Transverse colon (tissue), 4 donors: ENCODE results near the gene CRELD2.
A peak's percentile ranks its signal among the peaks of the same experiment; 100 is the strongest.

Source experiments
- EP300 ChIP-seq: sonication (generic); formaldehyde crosslinking; IDR thresholded peaks from one replicate; pipeline ENCODE4 v1.6.1; 2017; ENCODE audit warnings: antibody characterized with exemption, low read depth
- POLR2A ChIP-seq: fragments of 450-650 bp; IDR thresholded peaks from one replicate; pipeline ENCODE4 v1.6.1; 2016; ENCODE audit warnings: antibody characterized with exemption, mild to moderate bottlenecking, moderate library complexity
- POLR2AphosphoS5 ChIP-seq, 3 donors: sonication (generic); formaldehyde crosslinking; IDR thresholded peaks; one replicate each; pipeline ENCODE4 v1.6.1; 2016; ENCODE audit warnings: antibody characterized with exemption in 3 of 3
- TF ChIP-seq, protein P1 (sequence below), 5 experiments: fragments of 200-600 bp in 3 of 5; fragments of 450-650 bp in 2 of 5; sonication (generic) in 3 of 5; IDR thresholded peaks; 1 replicate in 2 of 5; 2 replicates in 3 of 5; pipeline ENCODE4 v1.5.1; 2016 to 2017; ENCODE audit warnings: antibody characterized with exemption in 5 of 5, inconsistent platforms in 3 of 5, mild to moderate bottlenecking in 2 of 5, moderate library complexity in 1 of 5

DNA sequence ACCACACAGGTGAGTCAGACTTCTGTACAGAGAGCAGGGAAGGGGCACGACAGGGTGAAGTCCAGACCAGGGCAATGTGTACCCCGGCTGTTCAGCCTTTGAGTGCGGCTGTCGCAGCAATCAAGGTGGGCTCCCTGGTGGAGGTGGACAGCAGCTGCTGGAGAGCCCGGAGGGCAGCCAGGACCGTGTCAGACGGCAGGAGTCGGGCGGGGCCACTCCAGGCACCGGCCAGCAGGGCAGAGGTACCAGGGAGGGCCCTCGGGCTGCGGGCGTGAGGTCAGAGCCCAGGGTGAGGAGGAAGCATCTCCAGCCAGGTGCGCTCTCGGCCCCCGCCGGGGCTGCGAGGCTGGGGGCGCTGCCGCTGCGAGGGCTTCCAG, 41.3 kb downstream of the CRELD2 start:
- TF ChIP-seq, protein P1, sequence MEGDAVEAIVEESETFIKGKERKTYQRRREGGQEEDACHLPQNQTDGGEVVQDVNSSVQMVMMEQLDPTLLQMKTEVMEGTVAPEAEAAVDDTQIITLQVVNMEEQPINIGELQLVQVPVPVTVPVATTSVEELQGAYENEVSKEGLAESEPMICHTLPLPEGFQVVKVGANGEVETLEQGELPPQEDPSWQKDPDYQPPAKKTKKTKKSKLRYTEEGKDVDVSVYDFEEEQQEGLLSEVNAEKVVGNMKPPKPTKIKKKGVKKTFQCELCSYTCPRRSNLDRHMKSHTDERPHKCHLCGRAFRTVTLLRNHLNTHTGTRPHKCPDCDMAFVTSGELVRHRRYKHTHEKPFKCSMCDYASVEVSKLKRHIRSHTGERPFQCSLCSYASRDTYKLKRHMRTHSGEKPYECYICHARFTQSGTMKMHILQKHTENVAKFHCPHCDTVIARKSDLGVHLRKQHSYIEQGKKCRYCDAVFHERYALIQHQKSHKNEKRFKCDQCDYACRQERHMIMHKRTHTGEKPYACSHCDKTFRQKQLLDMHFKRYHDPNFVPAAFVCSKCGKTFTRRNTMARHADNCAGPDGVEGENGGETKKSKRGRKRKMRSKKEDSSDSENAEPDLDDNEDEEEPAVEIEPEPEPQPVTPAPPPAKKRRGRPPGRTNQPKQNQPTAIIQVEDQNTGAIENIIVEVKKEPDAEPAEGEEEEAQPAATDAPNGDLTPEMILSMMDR (IDR thresholded peaks at IDR 0.05): peak in 2 of 5 experiments; percentile 34 to 55
- no peak for TF ChIP-seq POLR2A
- TF ChIP-seq EP300: peak; percentile 25
- no peak for TF ChIP-seq POLR2AphosphoS5 (IDR thresholded peaks at IDR 0.05)
